Esophagus squamous epithelium (tissue), 4 donors: ENCODE measurements around the gene RUFY4.

Experiments used
- POLR2A ChIP-seq, 4 donors: fragments of 450-650 bp; IDR thresholded peaks; one replicate each; pipeline ENCODE4 v1.6.1; 2017; ENCODE audit warnings: antibody characterized with exemption in 4 of 4, mild to moderate bottlenecking in 4 of 4, moderate library complexity in 3 of 4
- TF ChIP-seq, protein P1 (sequence below), 6 experiments: fragments of 450-650 bp in 4 of 6; fragments of 200-600 bp in 2 of 6; sonication (generic) in 2 of 6; IDR thresholded peaks; one replicate each; pipeline ENCODE4 v1.5.1; 2016 to 2019; ENCODE audit warnings: antibody characterized with exemption in 6 of 6, mild to moderate bottlenecking in 4 of 6, moderate library complexity in 4 of 6

DNA sequence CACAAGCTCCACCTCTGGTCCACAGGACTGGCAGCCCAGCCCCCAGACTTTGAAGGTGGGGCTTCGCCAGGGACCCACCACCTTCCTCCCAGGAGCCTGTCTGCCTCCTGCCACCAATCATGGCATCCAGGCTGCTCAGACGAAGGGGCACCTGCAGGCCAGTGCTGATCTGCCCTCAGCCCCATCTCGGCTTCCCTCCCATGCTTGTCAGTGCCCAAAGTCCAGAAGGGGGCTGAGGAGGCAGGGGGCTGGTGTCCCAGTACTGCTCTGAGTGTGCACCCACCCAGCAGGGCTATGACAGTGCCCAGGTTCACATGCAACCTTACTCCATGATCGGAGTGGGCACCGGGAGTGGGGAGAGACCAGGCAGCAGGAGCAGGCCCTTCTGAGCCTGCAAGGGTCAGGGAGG lies 25.3 kb upstream of the RUFY4 start:
- TF ChIP-seq, protein P1, sequence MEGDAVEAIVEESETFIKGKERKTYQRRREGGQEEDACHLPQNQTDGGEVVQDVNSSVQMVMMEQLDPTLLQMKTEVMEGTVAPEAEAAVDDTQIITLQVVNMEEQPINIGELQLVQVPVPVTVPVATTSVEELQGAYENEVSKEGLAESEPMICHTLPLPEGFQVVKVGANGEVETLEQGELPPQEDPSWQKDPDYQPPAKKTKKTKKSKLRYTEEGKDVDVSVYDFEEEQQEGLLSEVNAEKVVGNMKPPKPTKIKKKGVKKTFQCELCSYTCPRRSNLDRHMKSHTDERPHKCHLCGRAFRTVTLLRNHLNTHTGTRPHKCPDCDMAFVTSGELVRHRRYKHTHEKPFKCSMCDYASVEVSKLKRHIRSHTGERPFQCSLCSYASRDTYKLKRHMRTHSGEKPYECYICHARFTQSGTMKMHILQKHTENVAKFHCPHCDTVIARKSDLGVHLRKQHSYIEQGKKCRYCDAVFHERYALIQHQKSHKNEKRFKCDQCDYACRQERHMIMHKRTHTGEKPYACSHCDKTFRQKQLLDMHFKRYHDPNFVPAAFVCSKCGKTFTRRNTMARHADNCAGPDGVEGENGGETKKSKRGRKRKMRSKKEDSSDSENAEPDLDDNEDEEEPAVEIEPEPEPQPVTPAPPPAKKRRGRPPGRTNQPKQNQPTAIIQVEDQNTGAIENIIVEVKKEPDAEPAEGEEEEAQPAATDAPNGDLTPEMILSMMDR (IDR thresholded peaks at IDR 0.05) = no peak
- no peak for TF ChIP-seq POLR2A (IDR thresholded peaks at IDR 0.05)
